ACC112 (cell line): ENCODE data around the gene SMIM24.
"Not testable (repeated sequence)": the region's sequence is repeated elsewhere in the genome, so short reads cannot be mapped to it uniquely, and the experiment has no call there.

Experiments used
- H2AFZ ChIP-seq: fragments of 200-600 bp; sonication (generic); one replicate; pipeline ENCODE4 v1.6.0; 2017; ENCODE audit warnings: antibody characterized with exemption, low read length; ENCODE audit not compliant: unreplicated experiment
- H3K27ac ChIP-seq: fragments of 200-600 bp; sonication (generic); 2 replicates; pipeline ENCODE4 v1.5.1; 2014; ENCODE audit warnings: low read depth, mild to moderate bottlenecking, antibody characterized with exemption, low read length, moderate library complexity
- H3K27me3 ChIP-seq: fragments of 200-600 bp; sonication (generic); 2 replicates; pipeline ENCODE4 v1.6.1; 2014; ENCODE audit warnings: mild to moderate bottlenecking, antibody characterized with exemption, low read length, moderate library complexity, mixed read lengths; ENCODE audit not compliant: insufficient read depth
- H3K36me3 ChIP-seq: fragments of 200-600 bp; sonication (generic); 2 replicates; pipeline ENCODE4 v1.6.1; 2016; ENCODE audit warnings: mild to moderate bottlenecking, antibody characterized with exemption, low read length, moderate library complexity, mixed read lengths; ENCODE audit not compliant: insufficient read depth
- H3K4me1 ChIP-seq: fragments of 200-600 bp; sonication (generic); one replicate; pipeline ENCODE4 v1.6.1; 2016; ENCODE audit warnings: low read length, mixed read lengths; ENCODE audit not compliant: insufficient read depth, unreplicated experiment, control insufficient read depth
- H3K4me3 ChIP-seq: fragments of 200-600 bp; sonication (generic); 2 replicates; pipeline ENCODE4 v1.5.1; 2014; ENCODE audit warnings: mild to moderate bottlenecking, low read depth, low read length
- H3K79me2 ChIP-seq: fragments of 200-600 bp; sonication (generic); one replicate; pipeline ENCODE4 v1.6.0; 2016; ENCODE audit warnings: low read length; ENCODE audit not compliant: control insufficient read depth, unreplicated experiment, insufficient read depth

The SMIM24 gene

GRCh38 chr19:3513229-3514140, 33.2 kb upstream of the SMIM24 start:
- H3K36me3 ChIP-seq: no peaks in the 10 kb centered on the region
- H3K27me3 ChIP-seq: no peaks in the 10 kb centered on the region
- H2AFZ ChIP-seq: no peak overlapping the region
- peaks cover 87% of the 10 kb centered on the region for H3K79me2 ChIP-seq
- H3K4me3 ChIP-seq: no peak overlapping the region
- peaks cover 15% of the 10 kb centered on the region for H3K4me1 ChIP-seq
- H3K27ac ChIP-seq: no peak overlapping the region

- no peaks in the 10 kb centered on the region for H3K27me3 ChIP-seq
- no peaks in the 10 kb centered on the region for H3K36me3 ChIP-seq
- H3K79me2 ChIP-seq: peaks cover 90% of the 10 kb centered on the region
- H3K27ac ChIP-seq: no peak overlapping the region
- H3K4me1 ChIP-seq: peaks cover 17% of the 10 kb centered on the region
- no peak overlapping the region for H3K4me3 ChIP-seq
- no peak overlapping the region for H2AFZ ChIP-seq
These were observed 32.4 kb upstream of the SMIM24 start for GRCh38 chr19:3512562-3513228.

- H3K4me1 ChIP-seq: peaks cover 20% of the 10 kb centered on the region
- no peak overlapping the region for H2AFZ ChIP-seq
- H3K27ac ChIP-seq: no peak overlapping the region
- no peaks in the 10 kb centered on the region for H3K27me3 ChIP-seq
- no peaks in the 10 kb centered on the region for H3K36me3 ChIP-seq
- H3K4me3 ChIP-seq: no peak overlapping the region
- H3K79me2 ChIP-seq: peaks cover 97% of the 10 kb centered on the region
These were observed 31.4 kb upstream of the SMIM24 start for GRCh38 chr19:3511506-3512251.

- Histone ChIP-seq H3K4me3 (no peak overlapping the region), H2AFZ (no peak overlapping the region), H3K36me3 (no peaks in the 10 kb centered on the region), H3K4me1 (peaks cover 20% of the 10 kb centered on the region), H3K27ac (no peak overlapping the region), H3K27me3 (no peaks in the 10 kb centered on the region), H3K79me2 (peaks cover 91% of the 10 kb centered on the region)
These were observed 30.4 kb upstream of the SMIM24 start for GRCh38 chr19:3510727-3511126.

GRCh38 chr19:3509566-3509989, 29.3 kb upstream of the SMIM24 start:
- Histone ChIP-seq H2AFZ (no peak overlapping the region), H3K4me3 (no peak overlapping the region), H3K36me3 (no peaks in the 10 kb centered on the region), H3K79me2 (peaks cover 82% of the 10 kb centered on the region), H3K4me1 (peaks cover 20% of the 10 kb centered on the region), H3K27ac (peak overlapping the region; percentile 26; the same call in 1 of the 2 replicates), H3K27me3 (no peaks in the 10 kb centered on the region)

- peaks cover 76% of the 10 kb centered on the region for H3K79me2 ChIP-seq
- H3K4me1 ChIP-seq: peaks cover 20% of the 10 kb centered on the region
- H3K36me3 ChIP-seq: no peaks in the 10 kb centered on the region
- no peaks in the 10 kb centered on the region for H3K27me3 ChIP-seq
- no peak overlapping the region for H3K4me3 ChIP-seq
- H3K27ac ChIP-seq: peak overlapping the region; percentile 26; the same call in 1 of the 2 replicates
- no peak overlapping the region for H2AFZ ChIP-seq
These were observed 28.6 kb upstream of the SMIM24 start for GRCh38 chr19:3508771-3509535.

- not testable (repeated sequence) for H3K27ac ChIP-seq, H2AFZ ChIP-seq, H3K27me3 ChIP-seq, H3K4me3 ChIP-seq, H3K36me3 ChIP-seq
- H3K4me1 ChIP-seq: peaks cover 16% of the 10 kb centered on the region
- peaks cover 69% of the 10 kb centered on the region for H3K79me2 ChIP-seq
These were observed 27.9 kb upstream of the SMIM24 start for GRCh38 chr19:3508121-3508661.

- H3K27me3 ChIP-seq: no peaks in the 10 kb centered on the region
- H3K79me2 ChIP-seq: peaks cover 62% of the 10 kb centered on the region
- no peak overlapping the region for H2AFZ ChIP-seq
- H3K27ac ChIP-seq: peak overlapping the region; percentile 38; the same call in 1 of the 2 replicates
- H3K4me1 ChIP-seq: peaks cover 16% of the 10 kb centered on the region
- H3K36me3 ChIP-seq: no peaks in the 10 kb centered on the region
- peak overlapping the region; percentile 81 for H3K4me3 ChIP-seq
These were observed 27.2 kb upstream of the SMIM24 start for GRCh38 chr19:3507371-3508120.
